ENCODE measurements around the gene RBPMS2.

DNA sequence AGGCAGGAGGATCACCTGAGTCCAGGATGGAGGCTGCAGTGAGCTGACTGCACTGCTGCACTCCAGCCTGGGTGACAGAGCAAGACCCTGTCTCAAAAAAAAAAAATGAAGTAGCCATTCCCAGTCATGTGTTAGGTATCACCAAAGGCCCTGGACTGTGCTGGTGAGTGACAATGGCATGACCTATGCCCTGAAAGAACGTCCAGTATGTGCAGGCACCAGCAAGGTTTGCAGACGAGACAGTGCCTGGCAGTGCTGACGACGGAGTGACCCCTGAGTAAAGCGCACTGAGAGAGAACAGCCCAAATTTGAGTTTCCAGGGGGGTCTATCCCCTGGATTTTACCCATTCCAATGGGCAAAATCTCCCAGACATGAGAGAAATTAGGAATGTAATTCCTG lies 45.2 kb downstream of the RBPMS2 start:
- TF ChIP-seq, protein P1, sequence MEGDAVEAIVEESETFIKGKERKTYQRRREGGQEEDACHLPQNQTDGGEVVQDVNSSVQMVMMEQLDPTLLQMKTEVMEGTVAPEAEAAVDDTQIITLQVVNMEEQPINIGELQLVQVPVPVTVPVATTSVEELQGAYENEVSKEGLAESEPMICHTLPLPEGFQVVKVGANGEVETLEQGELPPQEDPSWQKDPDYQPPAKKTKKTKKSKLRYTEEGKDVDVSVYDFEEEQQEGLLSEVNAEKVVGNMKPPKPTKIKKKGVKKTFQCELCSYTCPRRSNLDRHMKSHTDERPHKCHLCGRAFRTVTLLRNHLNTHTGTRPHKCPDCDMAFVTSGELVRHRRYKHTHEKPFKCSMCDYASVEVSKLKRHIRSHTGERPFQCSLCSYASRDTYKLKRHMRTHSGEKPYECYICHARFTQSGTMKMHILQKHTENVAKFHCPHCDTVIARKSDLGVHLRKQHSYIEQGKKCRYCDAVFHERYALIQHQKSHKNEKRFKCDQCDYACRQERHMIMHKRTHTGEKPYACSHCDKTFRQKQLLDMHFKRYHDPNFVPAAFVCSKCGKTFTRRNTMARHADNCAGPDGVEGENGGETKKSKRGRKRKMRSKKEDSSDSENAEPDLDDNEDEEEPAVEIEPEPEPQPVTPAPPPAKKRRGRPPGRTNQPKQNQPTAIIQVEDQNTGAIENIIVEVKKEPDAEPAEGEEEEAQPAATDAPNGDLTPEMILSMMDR (conservative IDR thresholded peaks at IDR 0.05 in 1 of 2, IDR thresholded peaks at IDR 0.05 in 1 of 2; ENCODE audit: extremely low read depth in 1 of 2, insufficient read depth in 1 of 2, low read depth in 1 of 2, low read length in 2 of 2): no peak
- TF ChIP-seq EZH2 (IDR thresholded peaks at IDR 0.05; ENCODE audit: borderline replicate concordance, low read length): no peak
